Measurements from ENCODE around the gene AGT.

The AGT gene

DNA sequence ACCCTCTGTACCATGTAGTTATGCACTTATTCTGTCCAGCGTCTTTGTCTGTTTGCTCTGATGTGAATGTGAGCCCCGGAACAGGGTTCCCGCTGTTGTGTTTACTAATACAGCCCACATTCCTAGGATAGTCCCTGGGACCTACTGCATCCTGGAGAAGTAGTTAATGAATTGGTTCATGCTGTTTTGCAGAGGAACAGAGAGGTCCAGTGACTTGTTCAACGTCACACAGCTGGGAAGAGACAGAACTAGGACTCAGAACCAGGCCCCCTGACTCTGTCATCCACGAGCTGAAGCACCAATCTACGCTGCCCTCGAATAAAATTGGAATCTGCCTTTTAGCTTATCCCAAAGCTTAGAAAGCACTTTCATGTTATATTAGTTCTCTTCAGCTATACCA is 784 bp downstream of the AGT start:
- no peaks in the 10 kb centered on the region for H3K79me2 ChIP-seq (ENCODE audit: low read length)
- no peaks in the 10 kb centered on the region for H3K9me3 ChIP-seq (replicated peaks; ENCODE audit: insufficient read depth, low read length)
- no peaks in the 10 kb centered on the region for H4K20me1 ChIP-seq (ENCODE audit: insufficient read depth, low read length)
- H3K4me2 ChIP-seq (ENCODE audit: low read depth, low read length), result no peak overlapping the region
- H3K27ac ChIP-seq (ENCODE audit: low read length), result no peak overlapping the region
- H3K9me2 ChIP-seq (replicated peaks; ENCODE audit: insufficient read depth, low read length), result no peaks in the 10 kb centered on the region
- H3F3A ChIP-seq (ENCODE audit: insufficient read depth, low read length), result no peaks in the 10 kb centered on the region
- no peak overlapping the region for H3K4me3 ChIP-seq (ENCODE audit: low read length)
- no peak overlapping the region for H3K9ac ChIP-seq (ENCODE audit: low read length)
- no peaks in the 10 kb centered on the region for H3K27me3 ChIP-seq (replicated peaks; ENCODE audit: insufficient read depth, low read length)
- no peaks in the 10 kb centered on the region for H3K4me1 ChIP-seq (ENCODE audit: low read length)
- no peak overlapping the region for H2AFZ ChIP-seq (ENCODE audit: low read length)
- no peak for TF ChIP-seq EZH2 (optimal IDR thresholded peaks at IDR 0.05; ENCODE audit: low read depth, low read length)
- no peak for TF ChIP-seq EZH2phosphoT487 (IDR thresholded peaks at IDR 0.05; ENCODE audit: low read length)
- TF ChIP-seq, protein P1, sequence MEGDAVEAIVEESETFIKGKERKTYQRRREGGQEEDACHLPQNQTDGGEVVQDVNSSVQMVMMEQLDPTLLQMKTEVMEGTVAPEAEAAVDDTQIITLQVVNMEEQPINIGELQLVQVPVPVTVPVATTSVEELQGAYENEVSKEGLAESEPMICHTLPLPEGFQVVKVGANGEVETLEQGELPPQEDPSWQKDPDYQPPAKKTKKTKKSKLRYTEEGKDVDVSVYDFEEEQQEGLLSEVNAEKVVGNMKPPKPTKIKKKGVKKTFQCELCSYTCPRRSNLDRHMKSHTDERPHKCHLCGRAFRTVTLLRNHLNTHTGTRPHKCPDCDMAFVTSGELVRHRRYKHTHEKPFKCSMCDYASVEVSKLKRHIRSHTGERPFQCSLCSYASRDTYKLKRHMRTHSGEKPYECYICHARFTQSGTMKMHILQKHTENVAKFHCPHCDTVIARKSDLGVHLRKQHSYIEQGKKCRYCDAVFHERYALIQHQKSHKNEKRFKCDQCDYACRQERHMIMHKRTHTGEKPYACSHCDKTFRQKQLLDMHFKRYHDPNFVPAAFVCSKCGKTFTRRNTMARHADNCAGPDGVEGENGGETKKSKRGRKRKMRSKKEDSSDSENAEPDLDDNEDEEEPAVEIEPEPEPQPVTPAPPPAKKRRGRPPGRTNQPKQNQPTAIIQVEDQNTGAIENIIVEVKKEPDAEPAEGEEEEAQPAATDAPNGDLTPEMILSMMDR (IDR thresholded peaks at IDR 0.05; ENCODE audit: low read length), result no peak
- no peaks in the 10 kb centered on the region for H3K36me3 ChIP-seq (replicated peaks; ENCODE audit: insufficient read depth, low read length)
- DNase-seq, result no peak

DNA sequence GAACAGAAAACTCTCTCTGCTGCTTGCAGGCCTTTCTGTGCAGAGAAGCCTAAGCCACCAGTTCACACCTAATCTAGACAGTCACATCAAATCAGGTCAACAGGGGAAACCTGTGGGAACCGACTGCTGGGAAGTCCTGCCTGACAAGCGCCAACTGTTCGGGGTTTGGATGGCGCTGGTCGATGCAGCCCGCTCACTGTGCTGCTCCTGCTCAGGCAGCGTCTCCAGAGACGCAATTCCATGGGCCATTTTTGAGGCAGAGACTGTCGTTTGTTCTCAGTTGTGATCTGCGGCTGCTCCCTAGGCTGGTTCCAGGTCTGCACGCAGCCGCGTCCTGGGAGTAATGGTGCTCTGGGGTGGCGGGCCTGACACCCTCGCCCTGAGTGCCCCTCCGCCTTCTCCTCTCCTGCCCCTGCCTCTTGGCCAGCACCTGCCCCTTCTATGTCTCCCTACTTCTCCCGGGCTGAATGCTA is 1.4 kb downstream of the AGT start:
- Histone ChIP-seq H3K36me3 (replicated peaks; ENCODE audit: insufficient read depth, low read length) (no peaks in the 10 kb centered on the region), H3K27ac (ENCODE audit: low read length) (no peak overlapping the region), H3K4me1 (ENCODE audit: low read length) (no peaks in the 10 kb centered on the region), H3K9ac (ENCODE audit: low read length) (no peak overlapping the region), H3F3A (ENCODE audit: insufficient read depth, low read length) (no peaks in the 10 kb centered on the region), H2AFZ (ENCODE audit: low read length) (no peak overlapping the region), H3K4me2 (ENCODE audit: low read depth, low read length) (no peak overlapping the region), H3K9me3 (replicated peaks; ENCODE audit: insufficient read depth, low read length) (no peaks in the 10 kb centered on the region), H3K9me2 (replicated peaks; ENCODE audit: insufficient read depth, low read length) (no peaks in the 10 kb centered on the region), H4K20me1 (ENCODE audit: insufficient read depth, low read length) (no peaks in the 10 kb centered on the region), H3K79me2 (ENCODE audit: low read length) (no peaks in the 10 kb centered on the region), H3K27me3 (replicated peaks; ENCODE audit: insufficient read depth, low read length) (no peaks in the 10 kb centered on the region), H3K4me3 (ENCODE audit: low read length) (no peak overlapping the region)
- TF ChIP-seq EZH2phosphoT487 (IDR thresholded peaks at IDR 0.05; ENCODE audit: low read length), result no peak
- TF ChIP-seq EZH2 (optimal IDR thresholded peaks at IDR 0.05; ENCODE audit: low read depth, low read length), result no peak
- TF ChIP-seq, protein P1 (IDR thresholded peaks at IDR 0.05; ENCODE audit: low read length), result no peak
- no peak for DNase-seq

DNA sequence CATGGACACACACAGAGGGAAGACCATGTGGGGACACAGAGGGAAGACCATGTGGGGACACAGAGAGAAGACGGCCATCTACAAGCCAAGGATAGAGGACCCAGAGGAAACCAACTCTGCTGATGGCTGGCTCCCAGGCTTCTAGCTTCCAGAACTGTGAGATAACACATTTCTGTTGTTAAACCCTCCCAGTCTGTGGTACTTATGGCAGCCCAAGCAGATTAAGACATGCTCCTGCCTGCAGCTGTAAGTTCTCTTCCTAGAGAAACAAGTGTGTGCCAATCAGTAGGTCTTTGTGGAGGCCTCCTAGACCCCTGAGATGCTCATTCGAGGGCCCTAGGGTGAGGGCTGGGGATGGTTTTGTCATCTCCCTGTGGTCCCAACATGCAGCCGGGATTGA is 2.7 kb downstream of the AGT start:
- Histone ChIP-seq H3K9me2 (replicated peaks; ENCODE audit: insufficient read depth, low read length) (no peaks in the 10 kb centered on the region), H3K9me3 (replicated peaks; ENCODE audit: insufficient read depth, low read length) (no peaks in the 10 kb centered on the region), H3F3A (ENCODE audit: insufficient read depth, low read length) (no peaks in the 10 kb centered on the region), H3K9ac (ENCODE audit: low read length) (no peak overlapping the region), H2AFZ (ENCODE audit: low read length) (no peak overlapping the region), H3K27ac (ENCODE audit: low read length) (no peak overlapping the region), H3K4me2 (ENCODE audit: low read depth, low read length) (no peak overlapping the region), H3K27me3 (replicated peaks; ENCODE audit: insufficient read depth, low read length) (no peaks in the 10 kb centered on the region), H3K4me3 (ENCODE audit: low read length) (no peak overlapping the region), H3K36me3 (replicated peaks; ENCODE audit: insufficient read depth, low read length) (no peaks in the 10 kb centered on the region), H3K79me2 (ENCODE audit: low read length) (no peaks in the 10 kb centered on the region), H4K20me1 (ENCODE audit: insufficient read depth, low read length) (no peaks in the 10 kb centered on the region), H3K4me1 (ENCODE audit: low read length) (no peaks in the 10 kb centered on the region)
- no peak for DNase-seq
- TF ChIP-seq EZH2phosphoT487 (IDR thresholded peaks at IDR 0.05; ENCODE audit: low read length) (no peak), EZH2 (optimal IDR thresholded peaks at IDR 0.05; ENCODE audit: low read depth, low read length) (no peak)
- TF ChIP-seq, protein P1 (IDR thresholded peaks at IDR 0.05; ENCODE audit: low read length), result no peak
